Measurements from ENCODE around the gene ASCL2. TPM values are rescaled to one million over a fixed set of nuclear protein-coding genes. Genes with fewer than 3 reads are reported as not detected.

ASCL2 gene
- total and polyA plus RNA-seq, 10 of the 15 experiments (the other 5 are each of a cell fraction or from before 2014, with no cell fraction given), result not detected

DNA sequence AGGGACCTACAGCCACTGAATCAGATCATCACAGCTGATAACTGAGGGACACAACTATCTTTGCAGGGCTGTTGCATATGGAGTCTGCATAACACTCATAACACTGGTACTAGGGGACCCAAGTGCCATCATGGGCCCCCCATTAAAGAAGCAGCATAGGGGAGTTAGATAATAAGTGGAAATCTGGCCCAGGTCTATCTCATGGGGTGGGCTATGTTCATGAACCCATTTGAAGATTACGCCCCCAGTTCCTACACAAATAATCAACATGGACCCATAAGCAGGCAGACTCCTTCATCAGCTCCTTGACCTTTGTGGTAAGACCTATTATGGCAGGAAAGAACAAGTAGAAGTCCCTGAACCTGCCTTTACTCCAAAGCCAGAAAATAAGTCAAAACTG is 48.8 kb downstream of the ASCL2 start (continued):
- TF ChIP-seq HDAC6 (IDR thresholded peaks at IDR 0.05; ENCODE audit: unreplicated experiment) (no peak), USF1 (IDR thresholded peaks at IDR 0.05; ENCODE audit: borderline replicate concordance, extremely low read length, insufficient read depth, low read depth, low read length) (no peak)
- TF ChIP-seq, protein P1, sequence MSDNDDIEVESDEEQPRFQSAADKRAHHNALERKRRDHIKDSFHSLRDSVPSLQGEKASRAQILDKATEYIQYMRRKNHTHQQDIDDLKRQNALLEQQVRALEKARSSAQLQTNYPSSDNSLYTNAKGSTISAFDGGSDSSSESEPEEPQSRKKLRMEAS (IDR thresholded peaks at IDR 0.05; ENCODE audit: low read depth, low read length), result no peak

- 0% methylated on average over 1 of the region's 1 CpG for WGBS (ENCODE audit: insufficient coverage, insufficient replicate concordance, low lambda C conversion rate, missing lambda C conversion rate)
- H3K36me3 ChIP-seq (ENCODE audit: control insufficient read depth in 2 of 2, insufficient read depth in 2 of 2, low read length in 1 of 2), result no peaks in the 10 kb centered on the region
- ChIA-PET CTCF (no interaction called here), SMC1A (ENCODE audit: uncharacterized antibody, unreplicated experiment) (no interaction called here), RAD21 (ENCODE audit: unreplicated experiment) (no interaction called here), POLR2A (no interaction called here)
- BruUV-seq (replicated peaks), result no TSS peak
- in situ Hi-C loops (cut with MboI) (no loop called here), intact Hi-C loops (cut with micrococcal nuclease; ENCODE audit: unreplicated experiment) (no loop called here)
- H3K27me3 ChIP-seq (replicated peaks in 1 of 2; ENCODE audit: control insufficient read depth in 2 of 2, insufficient read depth in 2 of 2, low read length in 1 of 2), result no peaks in the 10 kb centered on the region; a peak in 1 of 4 replicates
- H4K20me1 ChIP-seq (ENCODE audit: control insufficient read depth, insufficient read depth), result no peaks in the 10 kb centered on the region
- no peak for ATAC-seq
- no peaks in the 10 kb centered on the region for H3K4me1 ChIP-seq (ENCODE audit: control insufficient read depth, insufficient read depth, low read length)
- TF ChIP-seq WRNIP1 (IDR thresholded peaks at IDR 0.05; ENCODE audit: borderline replicate concordance, low read depth, low read length), result no peak
- no peak for TF ChIP-seq BHLHE40 (IDR thresholded peaks at IDR 0.05; ENCODE audit: borderline replicate concordance in 1 of 2, low read depth in 2 of 2, low read length in 1 of 2)
- no peak for TF ChIP-seq IRF3 (IDR thresholded peaks at IDR 0.05)
- TF ChIP-seq HCFC1 (IDR thresholded peaks at IDR 0.05; ENCODE audit: low read length), result no peak
- TF ChIP-seq, protein P2, sequence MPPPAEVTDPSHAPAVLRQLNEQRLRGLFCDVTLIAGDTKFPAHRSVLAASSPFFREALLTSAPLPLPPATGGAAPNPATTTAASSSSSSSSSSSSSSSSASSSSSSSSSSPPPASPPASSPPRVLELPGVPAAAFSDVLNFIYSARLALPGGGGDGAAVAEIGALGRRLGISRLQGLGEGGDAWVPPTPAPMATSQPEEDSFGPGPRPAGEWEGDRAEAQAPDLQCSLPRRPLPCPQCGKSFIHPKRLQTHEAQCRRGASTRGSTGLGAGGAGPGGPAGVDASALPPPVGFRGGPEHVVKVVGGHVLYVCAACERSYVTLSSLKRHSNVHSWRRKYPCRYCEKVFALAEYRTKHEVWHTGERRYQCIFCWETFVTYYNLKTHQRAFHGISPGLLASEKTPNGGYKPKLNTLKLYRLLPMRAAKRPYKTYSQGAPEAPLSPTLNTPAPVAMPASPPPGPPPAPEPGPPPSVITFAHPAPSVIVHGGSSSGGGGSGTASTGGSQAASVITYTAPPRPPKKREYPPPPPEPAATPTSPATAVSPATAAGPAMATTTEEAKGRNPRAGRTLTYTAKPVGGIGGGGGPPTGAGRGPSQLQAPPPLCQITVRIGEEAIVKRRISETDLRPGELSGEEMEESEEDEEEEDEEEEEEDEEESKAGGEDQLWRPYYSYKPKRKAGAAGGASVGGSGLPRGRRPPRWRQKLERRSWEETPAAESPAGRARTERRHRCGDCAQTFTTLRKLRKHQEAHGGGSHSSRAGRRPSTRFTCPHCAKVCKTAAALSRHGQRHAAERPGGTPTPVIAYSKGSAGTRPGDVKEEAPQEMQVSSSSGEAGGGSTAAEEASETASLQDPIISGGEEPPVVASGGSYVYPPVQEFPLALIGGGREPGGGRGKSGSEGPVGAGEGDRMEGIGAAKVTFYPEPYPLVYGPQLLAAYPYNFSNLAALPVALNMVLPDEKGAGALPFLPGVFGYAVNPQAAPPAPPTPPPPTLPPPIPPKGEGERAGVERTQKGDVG (CRISPR knock-in tag; IDR thresholded peaks at IDR 0.05), result no peak
- no peak for TF ChIP-seq STAT3 (IDR thresholded peaks at IDR 0.05; ENCODE audit: low read depth, low read length)
- TF ChIP-seq, protein P3, sequence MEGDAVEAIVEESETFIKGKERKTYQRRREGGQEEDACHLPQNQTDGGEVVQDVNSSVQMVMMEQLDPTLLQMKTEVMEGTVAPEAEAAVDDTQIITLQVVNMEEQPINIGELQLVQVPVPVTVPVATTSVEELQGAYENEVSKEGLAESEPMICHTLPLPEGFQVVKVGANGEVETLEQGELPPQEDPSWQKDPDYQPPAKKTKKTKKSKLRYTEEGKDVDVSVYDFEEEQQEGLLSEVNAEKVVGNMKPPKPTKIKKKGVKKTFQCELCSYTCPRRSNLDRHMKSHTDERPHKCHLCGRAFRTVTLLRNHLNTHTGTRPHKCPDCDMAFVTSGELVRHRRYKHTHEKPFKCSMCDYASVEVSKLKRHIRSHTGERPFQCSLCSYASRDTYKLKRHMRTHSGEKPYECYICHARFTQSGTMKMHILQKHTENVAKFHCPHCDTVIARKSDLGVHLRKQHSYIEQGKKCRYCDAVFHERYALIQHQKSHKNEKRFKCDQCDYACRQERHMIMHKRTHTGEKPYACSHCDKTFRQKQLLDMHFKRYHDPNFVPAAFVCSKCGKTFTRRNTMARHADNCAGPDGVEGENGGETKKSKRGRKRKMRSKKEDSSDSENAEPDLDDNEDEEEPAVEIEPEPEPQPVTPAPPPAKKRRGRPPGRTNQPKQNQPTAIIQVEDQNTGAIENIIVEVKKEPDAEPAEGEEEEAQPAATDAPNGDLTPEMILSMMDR (IDR thresholded peaks at IDR 0.05 in 2 of 3, conservative IDR thresholded peaks at IDR 0.05 in 1 of 3; ENCODE audit: control insufficient read depth in 2 of 3, extremely low read depth in 1 of 3, insufficient read depth in 1 of 3, low read depth in 3 of 3, low read length in 3 of 3), result no peak
- no peak overlapping the region for H3K4me3 ChIP-seq
- no peak for FAIRE-seq
- H2AFZ ChIP-seq (ENCODE audit: control insufficient read depth, low read depth, low read length), result no peak overlapping the region
- H3K79me2 ChIP-seq (ENCODE audit: control insufficient read depth, insufficient read depth, low read length), result no peaks in the 10 kb centered on the region
- DNase-seq (ENCODE audit: low read depth, low spot score), result no peak
- no peak overlapping the region for H3K4me2 ChIP-seq (ENCODE audit: control insufficient read depth, insufficient read depth)
- H3K9me3 ChIP-seq (replicated peaks; ENCODE audit: control insufficient read depth, insufficient read depth, low read length), result no peaks in the 10 kb centered on the region
- H3K9ac ChIP-seq (ENCODE audit: control insufficient read depth, insufficient read depth, low read length), result no peak overlapping the region
- H3K27ac ChIP-seq (ENCODE audit: control insufficient read depth, insufficient read depth), result no peak overlapping the region
Observed at GRCh38 chr11:2221024-2221423, 49.4 kb downstream of the ASCL2 start.
